ENCODE results near the gene ATP7B.

DNA sequence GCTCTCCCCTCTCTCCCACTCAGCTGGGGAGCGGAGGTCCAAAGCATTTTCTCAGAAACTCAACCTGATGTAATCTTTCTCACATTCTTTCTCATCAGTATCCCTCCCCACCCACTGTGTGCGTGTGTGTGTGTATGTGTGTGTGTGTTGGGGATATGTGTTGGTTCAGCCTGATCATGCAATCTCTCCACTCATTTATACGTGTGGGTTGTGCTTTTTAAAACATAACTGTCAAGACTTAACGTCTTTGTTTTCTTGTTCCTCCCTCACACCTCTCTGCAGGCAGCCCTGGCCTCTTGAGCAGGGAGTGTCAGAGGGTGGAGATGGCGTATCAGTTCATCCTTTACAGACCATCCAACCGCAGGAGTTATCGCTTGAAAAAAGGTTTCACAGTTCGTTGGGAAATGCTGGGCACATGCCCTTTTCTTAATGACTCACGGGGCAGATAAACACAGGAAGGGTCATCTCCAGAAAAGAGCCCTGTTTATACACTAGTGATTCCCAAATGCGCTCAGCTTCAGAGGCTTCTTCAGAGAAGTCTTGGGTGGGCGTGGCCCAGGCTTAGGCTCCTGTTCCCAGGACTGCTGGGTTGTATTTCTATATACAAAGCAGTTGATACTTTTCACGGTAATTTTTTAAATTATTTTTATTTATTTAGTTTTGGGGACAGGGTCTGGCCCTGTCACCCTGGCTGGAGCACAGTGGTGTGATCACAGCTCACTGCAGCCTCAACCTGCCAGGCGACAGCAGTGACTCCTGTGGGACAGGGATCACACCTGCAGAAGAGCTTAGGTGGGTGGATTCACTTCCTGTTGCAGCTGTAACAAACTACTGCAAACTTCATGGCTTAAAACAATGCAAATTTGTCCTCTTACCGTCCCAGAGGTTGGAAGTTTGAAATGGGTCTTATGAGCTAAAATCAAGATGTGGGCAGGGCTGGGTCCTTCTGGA is 89.2 kb downstream of the ATP7B start:
- TF ChIP-seq, protein P1, sequence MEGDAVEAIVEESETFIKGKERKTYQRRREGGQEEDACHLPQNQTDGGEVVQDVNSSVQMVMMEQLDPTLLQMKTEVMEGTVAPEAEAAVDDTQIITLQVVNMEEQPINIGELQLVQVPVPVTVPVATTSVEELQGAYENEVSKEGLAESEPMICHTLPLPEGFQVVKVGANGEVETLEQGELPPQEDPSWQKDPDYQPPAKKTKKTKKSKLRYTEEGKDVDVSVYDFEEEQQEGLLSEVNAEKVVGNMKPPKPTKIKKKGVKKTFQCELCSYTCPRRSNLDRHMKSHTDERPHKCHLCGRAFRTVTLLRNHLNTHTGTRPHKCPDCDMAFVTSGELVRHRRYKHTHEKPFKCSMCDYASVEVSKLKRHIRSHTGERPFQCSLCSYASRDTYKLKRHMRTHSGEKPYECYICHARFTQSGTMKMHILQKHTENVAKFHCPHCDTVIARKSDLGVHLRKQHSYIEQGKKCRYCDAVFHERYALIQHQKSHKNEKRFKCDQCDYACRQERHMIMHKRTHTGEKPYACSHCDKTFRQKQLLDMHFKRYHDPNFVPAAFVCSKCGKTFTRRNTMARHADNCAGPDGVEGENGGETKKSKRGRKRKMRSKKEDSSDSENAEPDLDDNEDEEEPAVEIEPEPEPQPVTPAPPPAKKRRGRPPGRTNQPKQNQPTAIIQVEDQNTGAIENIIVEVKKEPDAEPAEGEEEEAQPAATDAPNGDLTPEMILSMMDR (conservative IDR thresholded peaks at IDR 0.05; ENCODE audit: low read length) = 0 out of 2 replicates have a peak, but pooled peaks have one; percentile 34
- TF ChIP-seq EZH2phosphoT487 (IDR thresholded peaks at IDR 0.05; ENCODE audit: borderline replicate concordance, low read depth, low read length) = no peak
